Hepatocyte (in vitro differentiated cells): ENCODE results near the gene SLC7A10. TPM values are rescaled to one million over a fixed set of nuclear protein-coding genes. Genes with fewer than 3 reads are reported as not detected.

Experiments
- DNase-seq: peaks from one replicate; pipeline ENCODE4 v3.0.0-alpha.2; 2016; ENCODE audit warnings: low spot score
- H2AFZ ChIP-seq: fragments of 200-600 bp; sonication (generic); 2 replicates; pipeline ENCODE4 v1.6.0; 2016; ENCODE audit warnings: antibody characterized with exemption, mild to moderate bottlenecking
- H3K27ac ChIP-seq: fragments of 200-600 bp; sonication (generic); 2 replicates; pipeline ENCODE4 v1.5.1; 2016; ENCODE audit warnings: mild to moderate bottlenecking
- H3K27me3 ChIP-seq: fragments of 200-600 bp; sonication (generic); 2 replicates; pipeline ENCODE4 v1.6.1; 2016
- H3K36me3 ChIP-seq: fragments of 200-600 bp; sonication (generic); replicated peaks from 2 replicates; pipeline ENCODE4 v1.5.1; 2016; ENCODE audit warnings: low read depth; ENCODE audit not compliant: insufficient read depth
- H3K4me1 ChIP-seq: fragments of 200-600 bp; sonication (generic); 2 replicates; pipeline ENCODE4 v1.5.1; 2016; ENCODE audit warnings: mild to moderate bottlenecking, moderate library complexity; ENCODE audit not compliant: insufficient read depth
- H3K4me2 ChIP-seq: fragments of 200-600 bp; sonication (generic); 2 replicates; pipeline ENCODE4 v1.6.0; 2016
- H3K4me3 ChIP-seq: fragments of 200-600 bp; sonication (generic); 2 replicates; pipeline ENCODE4 v1.5.1; 2016; ENCODE audit warnings: mild to moderate bottlenecking
- H3K79me2 ChIP-seq: fragments of 200-600 bp; sonication (generic); 2 replicates; pipeline ENCODE4 v1.6.0; 2017; ENCODE audit warnings: mild to moderate bottlenecking
- H3K9me2 ChIP-seq: fragments of 200-600 bp; sonication (generic); replicated peaks from 2 replicates; pipeline ENCODE4 v1.6.0; 2017; ENCODE audit warnings: mild to moderate bottlenecking; ENCODE audit not compliant: insufficient read depth
- H3K9me3 ChIP-seq: fragments of 200-600 bp; sonication (generic); 2 replicates; pipeline ENCODE4 v1.5.1; 2016; ENCODE audit warnings: low read depth, mild to moderate bottlenecking
- H4K20me1 ChIP-seq: fragments of 200-600 bp; sonication (generic); 2 replicates; pipeline ENCODE4 v1.6.0; 2016; ENCODE audit warnings: mild to moderate bottlenecking; ENCODE audit not compliant: insufficient read depth, poor library complexity, severe bottlenecking
- CTCF ChIP-seq: fragments of 200-600 bp; sonication (generic); IDR thresholded peaks from 2 replicates; pipeline ENCODE4 v1.5.1; 2016; ENCODE audit warnings: antibody characterized with exemption, mild to moderate bottlenecking; ENCODE audit not compliant: poor library complexity
- EZH2 ChIP-seq: fragments of 200-600 bp; sonication (generic); IDR thresholded peaks from 2 replicates; pipeline ENCODE4 v1.6.1; 2016; ENCODE audit warnings: antibody characterized with exemption, mild to moderate bottlenecking, borderline replicate concordance
- EZH2phosphoT487 ChIP-seq: fragments of 200-600 bp; sonication (generic); IDR thresholded peaks from one replicate; pipeline ENCODE4 v1.6.1; 2018; ENCODE audit warnings: antibody characterized with exemption, mild to moderate bottlenecking, low read depth, moderate library complexity; ENCODE audit not compliant: unreplicated experiment, severe bottlenecking
- WGBS: methylation state at CpG from one replicate; pipeline ENCODE4 v1.1.6; 2016; ENCODE audit warnings: low lambda C conversion rate; ENCODE audit errors: missing lambda C conversion rate; 5-methylcytosine and 5-hydroxymethylcytosine counted together
- polyA plus RNA-seq: library from polyadenylated mRNA; unstranded; fragments of >200 nt; fragmentation: Nextera tagmentation; extraction: Ambion mirVana; gene quantifications from 2 replicates; pipeline ENCODE4 v1.2.1, GENCODE V29; 2016
- total RNA-seq: library from RNA; depleted of rRNA; stranded (reverse); fragments of >200 nt; gene quantifications from 2 replicates; pipeline ENCODE4 v1.2.3, GENCODE V29; 2014

Gene SLC7A10
- total and polyA plus RNA-seq, 2 experiments from 2014 or later = 5.5 to 7.3 TPM

DNA sequence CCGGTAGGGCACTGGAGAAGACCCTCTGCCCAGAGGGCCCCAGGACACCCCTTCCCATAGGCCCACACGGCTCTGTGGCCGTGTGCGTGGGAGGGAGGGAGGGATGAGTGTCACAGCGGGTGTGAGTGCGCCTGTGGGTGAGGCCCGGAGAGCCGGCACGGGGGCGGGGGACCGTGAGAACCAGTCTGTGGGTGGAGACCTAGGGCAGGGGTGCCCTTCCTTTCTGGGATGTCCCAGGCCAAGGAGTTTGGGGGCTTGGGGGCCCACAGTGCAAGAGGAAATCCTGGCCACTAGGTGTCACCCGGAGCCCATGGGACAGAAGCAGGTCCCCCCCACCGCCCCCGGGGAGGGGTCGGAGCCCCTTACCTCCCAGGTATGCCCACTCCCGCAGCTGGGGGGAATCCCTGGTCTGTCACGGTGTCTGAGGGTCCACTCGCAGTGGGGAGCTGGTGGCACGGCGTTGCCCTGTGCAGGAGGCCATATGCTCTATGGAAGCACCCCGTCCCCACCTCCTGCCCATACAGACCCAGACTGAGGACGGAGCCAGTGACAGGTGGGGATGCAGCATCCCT is 16.0 kb upstream of the SLC7A10 start:
- Histone ChIP-seq H3K27me3 (no peaks in the 10 kb centered on the region), H2AFZ (no peak overlapping the region), H3K4me2 (peak overlapping the region; percentile 46), H3K9me3 (no peaks in the 10 kb centered on the region), H3K36me3 (no peaks in the 10 kb centered on the region), H3K79me2 (no peaks in the 10 kb centered on the region), H3K9me2 (no peaks in the 10 kb centered on the region), H3K4me3 (no peak overlapping the region), H3K27ac (peak overlapping the region; percentile 26), H4K20me1 (no peaks in the 10 kb centered on the region), H3K4me1 (peaks cover 6% of the 10 kb centered on the region)
- WGBS = 67% methylated on average over 7 of the region's 22 CpGs
- DNase-seq = peak; percentile 46
- TF ChIP-seq EZH2phosphoT487 = no peak
- TF ChIP-seq CTCF = peak; percentile 95
- TF ChIP-seq EZH2 = no peak

DNA sequence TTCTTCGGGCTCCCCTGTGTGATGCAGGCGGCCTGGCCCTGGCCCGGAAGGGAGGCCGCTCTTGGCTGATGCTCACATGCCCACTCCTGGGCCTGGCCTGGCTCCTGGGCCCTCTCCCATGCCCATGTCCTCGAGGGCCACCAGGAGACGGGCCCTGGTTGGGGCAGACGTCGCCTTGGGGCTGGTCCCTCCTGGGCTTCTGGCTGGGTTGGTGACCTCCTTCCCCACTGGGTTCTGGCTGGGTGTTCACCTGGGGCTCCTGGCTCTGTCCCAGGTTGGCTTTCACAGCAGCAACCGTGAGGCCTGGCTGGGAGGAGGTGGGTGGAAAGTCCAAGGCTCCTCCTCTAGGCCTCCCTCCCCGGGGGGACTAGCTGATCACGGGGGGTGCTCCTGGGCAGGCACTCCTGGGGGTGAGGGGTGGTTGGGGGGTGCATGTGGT is 15.5 kb upstream of the SLC7A10 start:
- WGBS = 93% methylated on average over 8 of the region's 11 CpGs
- Histone ChIP-seq H3K9me2 (no peaks in the 10 kb centered on the region), H3K27me3 (no peaks in the 10 kb centered on the region), H3K9me3 (no peaks in the 10 kb centered on the region), H3K4me3 (no peak overlapping the region), H2AFZ (no peak overlapping the region), H3K4me1 (peaks cover 6% of the 10 kb centered on the region), H3K27ac (peak overlapping the region; percentile 26), H3K4me2 (peak overlapping the region; percentile 46), H3K36me3 (no peaks in the 10 kb centered on the region), H4K20me1 (no peaks in the 10 kb centered on the region), H3K79me2 (no peaks in the 10 kb centered on the region)
- peak; percentile 59 for DNase-seq
- TF ChIP-seq EZH2phosphoT487 = no peak
- no peak for TF ChIP-seq CTCF
- TF ChIP-seq EZH2 = no peak

GRCh38 chr19:33240181-33240771 is 14.6 kb upstream of the SLC7A10 start:
- no peak overlapping the region for H3K4me2 ChIP-seq
- H3K27ac ChIP-seq = no peak overlapping the region

More at GRCh38 chr19:33240181-33240771, 14.6 kb upstream of the SLC7A10 start:
- peaks cover 6% of the 10 kb centered on the region for H3K4me1 ChIP-seq
- no peak for DNase-seq
- H3K9me2 ChIP-seq = no peaks in the 10 kb centered on the region
- no peaks in the 10 kb centered on the region for H3K36me3 ChIP-seq
- TF ChIP-seq CTCF = no peak
- no peaks in the 10 kb centered on the region for H3K27me3 ChIP-seq
- no peaks in the 10 kb centered on the region for H3K9me3 ChIP-seq
- H3K79me2 ChIP-seq = no peaks in the 10 kb centered on the region
- no peaks in the 10 kb centered on the region for H4K20me1 ChIP-seq
- no peak overlapping the region for H2AFZ ChIP-seq
- no peak overlapping the region for H3K4me3 ChIP-seq
- 88% methylated on average over 8 of the region's 8 CpGs for WGBS
